Suppressor macrophage treated with lipopolysaccharide for 4 hours (primary cell): ENCODE measurements around the gene S100A6.

ENCODE experiments used
- DNase-seq: peaks from one replicate; pipeline ENCODE4 v3.0.0-alpha.2; 2020

S100A6 gene

GRCh38 chr1:153493343-153493960 is 42.3 kb downstream of the S100A6 start:
- DNase-seq, result no peak

GRCh38 chr1:153490272-153491051 is 45.3 kb downstream of the S100A6 start:
- peak; percentile 88 for DNase-seq

GRCh38 chr1:153488731-153489130 is 47.1 kb downstream of the S100A6 start:
- DNase-seq, result no peak

GRCh38 chr1:153487707-153488106 is 48.1 kb downstream of the S100A6 start:
- no peak for DNase-seq

GRCh38 chr1:153485863-153486262 is 49.9 kb downstream of the S100A6 start:
- no peak for DNase-seq
